Forelimb muscle (tissue), 1 donor: Measurements from ENCODE around the gene SPAG7. TPM values are rescaled to one million over a fixed set of nuclear protein-coding genes. Genes with fewer than 3 reads are reported as not detected.

ENCODE experiments used
- DNase-seq: peaks from one replicate; pipeline ENCODE4 v3.0.0-alpha.2; 2013; ENCODE audit warnings: low read depth
- polyA plus RNA-seq: library from polyadenylated mRNA; unstranded; fragments of 120-200 nt; gene quantifications from one replicate; pipeline ENCODE4 v1.2.1, GENCODE V29; 2013; ENCODE audit not compliant: insufficient read length

SPAG7 gene, protein sequence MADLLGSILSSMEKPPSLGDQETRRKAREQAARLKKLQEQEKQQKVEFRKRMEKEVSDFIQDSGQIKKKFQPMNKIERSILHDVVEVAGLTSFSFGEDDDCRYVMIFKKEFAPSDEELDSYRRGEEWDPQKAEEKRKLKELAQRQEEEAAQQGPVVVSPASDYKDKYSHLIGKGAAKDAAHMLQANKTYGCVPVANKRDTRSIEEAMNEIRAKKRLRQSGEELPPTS
- polyA plus RNA-seq: 90.2 TPM

DNA sequence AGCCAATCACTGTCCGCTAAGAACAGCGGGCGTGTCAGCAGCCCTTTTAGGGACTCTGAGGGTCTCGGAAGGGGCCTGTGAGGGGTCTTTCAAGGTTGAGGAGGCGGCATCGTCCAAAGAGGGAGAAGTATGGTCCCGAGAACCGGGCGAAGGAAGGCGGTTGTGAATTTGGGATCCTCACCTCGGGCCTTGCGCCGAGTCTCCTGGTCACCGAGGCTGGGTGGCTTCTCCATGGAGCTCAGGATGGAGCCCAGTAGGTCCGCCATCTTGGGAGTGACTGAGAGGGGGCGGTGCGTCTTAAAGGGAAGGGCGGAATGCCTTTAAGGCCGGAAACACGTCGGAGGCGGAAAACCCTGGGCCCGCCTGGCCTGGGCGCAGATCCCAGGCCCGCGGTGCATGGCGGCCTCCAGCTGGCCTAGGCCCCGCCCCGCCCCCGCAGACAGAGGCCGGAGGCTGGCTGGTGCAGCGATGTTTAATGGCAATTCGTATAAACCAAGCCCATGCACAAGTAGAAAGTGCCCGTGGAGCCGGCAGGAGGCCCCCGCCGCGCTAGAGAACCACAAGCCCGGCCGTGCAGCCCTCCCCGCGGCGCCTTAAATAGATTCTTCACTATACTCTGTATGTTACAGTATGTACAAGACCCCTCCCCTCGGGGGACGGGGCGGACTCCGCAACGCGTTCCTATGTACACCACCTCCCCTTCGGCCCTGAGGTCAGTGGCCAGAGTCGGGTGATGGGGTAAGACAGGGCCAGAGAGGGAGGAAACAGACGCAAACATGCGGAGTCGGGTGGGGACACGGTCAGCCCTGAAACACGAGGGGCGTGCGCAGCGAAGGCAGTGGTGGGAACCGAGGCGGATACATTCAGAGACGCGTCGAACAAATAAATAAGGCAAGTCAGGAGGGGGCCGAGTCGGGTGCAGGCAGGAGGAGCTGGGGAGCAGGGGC lies at the start of gene SPAG7:
SPAG7 (minus strand) TSS at position 279 of the 947 bp plus-strand sequence; CDS start at position 266, 13 bp downstream.
- peak; percentile 87 for DNase-seq

DNA sequence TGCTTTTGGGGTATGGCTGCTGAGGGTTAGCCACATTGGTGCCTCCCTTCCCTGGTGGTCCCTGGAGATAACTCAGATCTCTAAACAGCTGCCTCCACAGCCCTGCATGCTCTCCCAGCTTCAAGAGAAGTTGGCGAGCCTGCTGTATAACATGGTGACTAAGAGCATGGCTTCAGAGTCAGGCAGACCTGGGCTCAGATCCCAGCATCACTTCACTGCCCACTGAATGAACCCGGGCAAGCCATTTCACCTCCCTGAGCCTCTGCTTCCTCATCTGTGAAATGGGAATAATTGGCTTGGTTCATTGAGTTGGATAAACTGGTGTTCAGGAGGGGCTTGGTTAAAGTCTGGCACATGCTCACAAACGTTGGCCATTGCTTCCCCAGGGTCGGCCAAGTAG lies 46.7 kb upstream of the SPAG7 start:
- no peak for DNase-seq

DNA sequence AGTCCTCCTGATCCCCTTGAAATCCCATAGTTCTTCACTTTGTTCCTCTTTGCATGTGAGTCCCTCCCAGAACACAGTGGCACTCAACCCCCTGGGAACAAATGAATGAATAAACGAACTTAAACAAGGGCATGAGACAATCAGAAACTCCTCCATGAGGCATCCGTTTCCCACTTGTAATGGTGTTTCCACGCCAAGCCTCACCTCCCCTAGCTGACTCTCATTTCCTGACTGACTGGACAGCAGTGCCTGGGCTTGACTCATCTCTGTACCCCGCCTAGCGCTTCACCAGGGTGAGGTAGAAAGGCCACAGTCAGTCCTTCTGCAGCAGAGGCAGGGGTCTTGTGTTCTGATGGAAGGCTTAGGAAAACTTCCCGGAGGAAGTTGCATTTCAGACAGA lies 44.3 kb upstream of the SPAG7 start:
- no peak for DNase-seq

DNA sequence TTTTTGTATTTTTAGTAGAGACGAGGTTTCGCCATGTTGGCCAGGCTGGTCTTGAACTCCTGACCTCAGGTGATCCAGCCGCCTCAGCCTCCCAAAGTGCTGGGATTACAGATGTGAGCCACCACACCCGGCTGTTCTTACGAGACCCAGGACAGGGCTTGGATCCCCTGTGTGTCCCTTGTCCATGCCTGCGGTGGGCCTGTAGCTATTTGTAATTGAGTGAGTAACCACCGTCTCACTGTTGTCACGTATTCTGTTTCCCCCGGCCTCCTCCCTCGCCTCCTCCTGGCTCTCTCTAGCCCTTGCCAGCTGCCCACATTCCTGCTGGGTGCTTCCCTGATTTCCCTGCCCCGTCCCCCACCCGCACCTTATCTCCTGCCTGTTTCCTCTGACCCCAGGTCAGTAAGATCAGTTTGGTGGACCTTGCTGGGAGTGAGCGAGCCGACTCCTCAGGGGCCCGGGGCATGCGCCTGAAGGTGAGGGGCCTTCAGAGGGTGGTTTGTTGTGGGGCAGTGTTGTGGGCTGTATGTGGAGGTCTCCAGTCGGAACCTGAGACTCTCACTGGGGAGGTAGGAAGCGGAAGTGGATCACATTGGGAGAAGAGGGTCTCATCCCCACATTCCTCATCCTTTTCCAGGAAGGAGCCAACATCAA lies 35.7 kb upstream of the SPAG7 start:
- no peak for DNase-seq

DNA sequence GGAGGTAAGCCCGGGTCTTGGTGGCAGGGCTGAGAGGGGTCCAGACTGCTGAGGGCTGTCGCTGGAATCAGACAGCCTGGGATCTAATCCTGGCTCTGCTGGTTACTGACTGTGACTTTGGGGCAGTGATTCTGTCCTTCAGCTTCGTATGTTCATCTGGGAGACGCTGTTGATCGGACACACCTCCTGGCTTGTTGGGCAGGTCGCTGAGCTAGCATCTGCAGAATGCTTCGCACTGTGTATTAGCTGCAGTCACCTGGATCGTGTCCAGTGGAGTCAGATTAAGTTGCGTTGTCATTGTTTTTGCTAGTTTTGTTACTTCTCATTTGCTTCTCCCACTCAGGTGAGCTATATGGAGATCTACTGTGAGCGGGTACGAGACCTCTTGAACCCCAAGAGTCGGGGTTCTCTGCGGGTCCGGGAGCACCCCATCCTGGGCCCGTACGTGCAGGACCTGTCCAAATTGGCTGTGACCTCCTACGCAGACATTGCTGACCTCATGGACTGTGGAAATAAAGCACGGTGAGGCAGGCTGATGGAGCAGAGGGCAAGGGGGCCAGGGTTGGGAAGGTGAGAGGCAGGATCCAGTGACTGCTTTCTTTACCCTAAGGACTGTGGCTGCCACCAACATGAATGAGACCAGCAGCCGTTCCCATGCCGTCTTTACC lies 34.6 kb upstream of the SPAG7 start:
- no peak for DNase-seq

DNA sequence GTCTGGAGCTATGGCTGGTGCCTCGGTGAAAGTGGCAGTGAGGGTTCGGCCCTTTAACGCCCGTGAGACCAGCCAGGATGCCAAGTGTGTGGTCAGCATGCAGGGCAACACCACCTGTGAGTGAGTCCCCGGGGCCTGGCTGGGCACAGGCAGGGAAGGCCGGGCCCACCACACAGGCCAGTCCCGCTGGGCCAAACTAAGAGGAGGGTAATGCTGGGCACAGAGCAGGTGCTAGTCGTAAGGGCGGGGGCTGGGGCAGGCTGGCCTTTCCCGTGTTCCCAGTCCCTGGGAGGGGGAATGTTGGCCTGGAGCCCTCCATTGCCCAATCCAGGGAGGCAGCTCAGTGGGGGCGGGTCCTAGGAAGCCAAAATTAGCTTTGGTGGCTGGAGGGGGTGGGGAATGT lies 32.6 kb upstream of the SPAG7 start:
- DNase-seq: no peak

DNA sequence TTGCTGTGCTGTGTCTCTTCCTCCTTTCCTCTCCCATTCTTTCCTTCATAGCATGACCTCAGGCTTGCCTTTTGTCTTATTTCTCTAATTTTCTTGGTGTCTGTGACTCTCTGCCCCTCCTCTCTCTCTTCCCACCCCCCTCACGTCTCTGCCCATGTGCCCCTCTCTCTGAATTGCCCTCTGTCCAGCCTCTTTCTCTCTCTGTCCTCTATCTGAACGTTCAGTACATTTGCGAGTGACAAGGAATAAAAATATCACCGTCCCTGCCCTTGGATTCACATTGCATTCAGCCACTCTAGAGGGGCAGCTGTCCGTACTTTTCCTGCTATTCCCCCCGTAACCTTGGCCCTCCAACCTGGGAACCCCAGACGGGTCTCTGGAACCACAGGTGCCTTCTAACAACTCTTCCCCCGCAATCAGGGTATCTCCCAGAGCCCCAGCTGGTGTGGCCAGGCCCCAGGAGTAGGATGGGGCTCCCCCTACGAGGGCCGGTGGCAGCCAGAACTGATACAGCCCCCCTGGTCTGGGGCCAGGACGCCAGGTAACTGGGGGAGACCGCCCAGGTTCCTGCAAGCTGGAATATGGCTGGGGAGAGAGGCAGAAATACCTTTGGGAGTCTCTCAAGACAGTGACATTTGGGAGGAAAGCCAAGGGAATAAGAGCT lies 31.9 kb upstream of the SPAG7 start:
- no peak for DNase-seq

DNA sequence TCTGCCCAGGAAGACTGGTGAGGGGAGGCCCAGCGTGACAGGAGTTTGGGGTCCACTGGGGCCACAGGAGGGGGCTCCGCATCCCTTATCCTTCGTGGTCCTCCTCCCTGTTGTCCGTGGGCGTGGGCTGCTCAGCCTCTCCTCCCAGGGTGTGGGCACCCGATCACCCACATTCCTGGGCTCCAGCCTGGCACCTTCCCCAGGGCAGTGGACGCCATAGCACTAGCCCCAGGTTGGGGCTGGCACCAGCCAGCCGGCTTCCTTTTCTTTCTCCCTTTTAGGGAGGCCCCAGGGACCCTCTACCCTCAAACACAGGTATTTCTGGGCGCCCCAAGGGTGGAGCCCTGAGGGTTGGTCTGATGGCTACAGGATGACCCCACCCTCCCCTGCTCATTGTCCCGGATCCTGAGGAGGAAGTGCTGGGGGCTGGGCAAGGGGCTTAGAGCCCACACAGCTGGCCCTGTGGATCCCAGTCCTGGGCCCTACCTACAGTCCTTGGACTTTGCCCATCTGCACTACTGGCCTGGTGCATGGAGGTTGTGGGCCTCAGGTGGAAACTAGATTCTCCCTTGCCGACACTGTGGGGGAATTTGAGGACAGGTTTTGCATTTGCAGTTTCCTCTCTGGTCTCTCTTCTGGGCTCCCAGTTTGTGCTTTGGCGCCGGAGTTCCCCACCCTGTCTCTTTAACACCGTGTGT lies 31.3 kb upstream of the SPAG7 start:
- DNase-seq: no peak

DNA sequence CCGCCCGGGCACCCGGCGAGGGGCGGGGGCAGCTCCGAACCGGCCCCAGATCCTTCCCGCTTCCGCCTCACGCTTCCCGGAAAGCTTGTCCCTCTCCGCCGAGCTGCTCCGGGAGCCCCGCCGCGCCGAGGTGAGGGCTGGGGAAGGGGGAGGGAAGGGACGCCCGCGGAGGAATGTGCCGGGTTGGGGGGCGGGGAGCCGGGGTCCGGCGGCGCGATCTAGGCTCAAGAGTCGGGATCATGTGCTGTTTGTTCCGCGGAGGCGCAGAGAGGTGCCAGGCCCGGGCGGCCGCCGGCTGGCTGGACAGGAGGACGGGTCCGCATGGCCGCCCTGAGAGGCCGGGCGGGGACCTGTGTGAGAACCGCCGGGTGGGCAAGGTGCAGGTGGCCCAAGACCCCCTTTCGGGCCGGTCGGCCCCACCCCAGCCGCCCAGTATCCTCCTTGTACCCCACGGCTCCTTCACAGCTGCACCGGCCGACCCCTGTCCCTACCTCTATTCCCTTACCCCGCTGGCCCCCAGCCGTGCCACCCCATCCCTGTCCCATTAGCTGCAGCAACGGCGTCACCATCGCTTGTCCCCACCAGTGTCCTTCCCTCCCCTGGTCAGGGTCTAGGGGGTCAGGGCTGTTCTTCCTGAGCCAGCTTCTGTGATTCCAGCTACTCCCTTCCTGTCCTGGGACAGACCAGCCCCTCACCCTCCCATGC lies 30.6 kb upstream of the SPAG7 start:
- DNase-seq: no peak

DNA sequence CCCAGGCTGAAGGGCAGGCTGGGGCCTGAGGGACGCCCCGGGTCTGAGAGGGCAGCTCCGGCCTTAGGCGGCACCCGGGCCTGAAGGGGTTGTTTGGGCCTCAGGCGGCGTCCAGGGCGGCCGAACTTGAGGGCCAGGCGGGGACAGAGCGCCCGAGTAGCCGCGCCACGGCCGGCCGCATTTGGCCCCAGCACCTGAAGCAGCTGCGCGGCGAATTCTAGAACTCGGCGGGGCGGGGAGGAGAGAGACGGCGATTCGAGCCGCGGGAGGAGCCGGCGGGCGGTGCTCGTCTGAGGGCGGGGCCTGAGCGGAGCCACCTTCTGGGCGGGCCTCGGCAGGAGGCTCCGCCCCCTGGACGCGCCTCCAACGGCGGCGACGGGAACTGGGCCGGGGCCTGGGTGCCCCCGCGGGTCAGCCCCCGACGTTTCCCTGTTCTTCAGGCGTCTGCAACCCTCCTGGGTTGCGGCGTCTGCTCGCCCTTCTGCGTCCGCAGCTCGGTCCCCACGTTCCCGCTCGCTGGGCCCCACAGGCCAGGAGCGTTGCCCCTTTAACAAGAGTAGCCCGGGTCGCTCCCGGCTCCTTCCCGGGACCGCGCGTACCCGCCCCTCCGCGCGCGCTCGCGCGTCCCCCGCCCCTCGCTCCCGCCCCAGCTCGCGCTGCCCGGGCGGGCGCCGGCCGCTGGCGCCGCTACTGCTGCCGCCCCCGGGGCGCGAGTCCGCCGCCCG lies 29.8 kb upstream of the SPAG7 start, which contains the start of the genes INCA1 and KIF1C:
INCA1 (minus strand) TSS at position 221 of the 725 bp plus-strand sequence. CDS start 3,085 bp downstream, outside the sequence.
KIF1C (plus strand) TSS at position 649 of the 725 bp plus-strand sequence. CDS start 2,297 bp downstream, outside the sequence.
- peak; percentile 74 for DNase-seq

DNA sequence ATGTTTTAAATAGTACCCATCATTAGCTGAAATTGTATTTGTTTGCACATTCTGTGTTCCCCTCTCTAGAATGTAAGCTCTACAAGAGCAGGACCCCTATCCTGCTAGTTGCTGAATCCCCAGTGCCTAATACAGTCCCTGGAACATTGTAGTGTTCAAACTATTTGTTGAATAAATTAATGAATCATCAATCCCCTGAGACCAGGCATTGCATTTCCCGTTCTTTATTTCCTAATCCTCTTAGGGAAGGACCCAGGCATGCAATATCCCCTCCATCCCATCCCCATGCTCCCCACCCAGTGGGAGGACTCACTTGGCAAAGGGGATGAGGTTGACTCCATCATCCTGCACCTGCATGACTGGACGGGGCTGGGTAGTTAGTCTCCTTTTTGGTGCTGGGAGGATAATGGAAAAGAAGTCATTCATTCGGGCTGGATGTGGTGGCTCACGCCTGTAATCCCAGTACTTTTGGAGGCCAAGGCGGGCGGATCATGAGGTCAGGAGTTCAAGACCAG lies 26.5 kb upstream of the SPAG7 start:
- no peak for DNase-seq

DNA sequence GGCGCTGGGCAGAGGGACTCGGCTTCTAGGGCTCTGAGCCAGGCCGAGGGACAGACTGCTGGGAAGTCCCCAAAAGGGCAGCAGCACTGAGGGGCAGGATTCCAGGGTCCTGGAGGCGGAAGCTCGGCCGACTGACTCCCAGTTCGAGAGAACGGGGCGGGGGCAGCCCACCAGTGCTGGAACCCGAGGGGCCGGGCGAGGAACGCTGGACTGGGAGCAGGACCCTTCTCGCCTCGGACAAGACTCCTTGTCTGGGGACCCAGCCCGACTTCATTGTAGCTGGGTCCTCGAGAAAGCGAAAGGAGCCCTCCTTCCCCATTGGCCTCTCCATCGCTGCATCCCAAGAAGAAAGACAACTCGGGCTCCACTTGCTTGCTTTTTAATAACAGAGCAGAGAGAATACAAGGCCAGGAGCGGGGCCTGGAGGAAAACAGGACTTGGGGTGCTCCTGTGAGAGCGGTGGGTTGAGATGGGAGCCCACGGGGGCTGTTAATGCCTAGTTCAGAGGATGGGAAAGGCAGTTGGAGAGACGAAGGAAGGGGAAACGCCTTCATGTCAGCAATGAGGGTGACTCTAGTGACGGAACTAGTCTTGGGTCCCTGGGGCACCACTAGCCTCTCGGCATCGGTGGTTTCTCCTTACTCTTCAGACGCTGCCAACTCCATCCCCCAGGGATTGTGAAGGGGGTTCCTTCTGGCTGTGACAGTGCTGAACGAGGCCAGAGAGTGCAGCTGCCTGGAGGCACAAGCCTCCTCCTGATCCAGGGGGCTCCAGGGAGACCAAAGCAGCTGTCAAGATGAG lies 20.4 kb upstream of the SPAG7 start:
- no peak for DNase-seq

DNA sequence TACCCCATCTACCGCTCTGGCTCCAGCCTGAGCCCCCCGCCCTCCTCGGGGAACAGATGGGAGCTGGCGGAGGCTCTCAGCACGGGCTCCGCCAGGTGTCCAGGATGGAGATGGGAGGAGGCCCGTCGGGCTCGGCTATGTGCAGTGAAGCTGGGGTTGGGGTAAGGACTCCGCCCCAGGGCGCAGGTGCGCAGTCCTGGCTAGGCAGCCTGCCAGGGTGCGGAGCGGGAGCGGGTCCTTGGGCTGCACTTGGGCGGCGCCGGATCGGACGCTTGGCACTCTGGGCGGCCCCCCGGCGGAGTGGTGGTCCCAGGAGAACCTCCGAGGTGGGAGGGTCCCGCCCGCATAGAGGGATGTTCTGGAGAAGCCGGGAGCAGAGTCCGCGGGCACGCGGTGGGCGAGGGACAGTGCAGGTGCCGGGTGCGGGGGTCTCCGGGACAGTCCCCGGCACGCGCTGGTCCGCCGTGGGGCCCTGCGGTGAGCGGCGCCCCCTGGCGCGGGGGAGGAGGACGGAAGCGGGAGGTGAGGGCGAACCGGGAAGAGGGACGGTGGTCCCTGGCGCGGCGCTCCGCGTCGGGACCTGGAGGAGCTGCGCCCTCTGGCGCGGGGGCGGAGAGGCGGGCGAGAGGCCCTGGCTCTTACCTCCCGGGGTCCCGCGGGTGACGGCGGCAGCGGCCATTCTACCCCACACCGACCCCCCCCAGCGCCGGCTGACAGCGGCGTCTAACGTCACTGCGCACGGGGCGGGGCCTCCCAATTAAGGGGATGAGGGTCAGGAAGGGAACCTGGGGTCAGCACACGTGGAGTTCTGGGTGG lies 19.5 kb upstream of the SPAG7 start, which contains the start of gene CAMTA2:
CAMTA2 (minus strand) TSS at position 725 of the 816 bp plus-strand sequence. CDS start 1,453 bp downstream, outside the sequence.
- DNase-seq: no peak

DNA sequence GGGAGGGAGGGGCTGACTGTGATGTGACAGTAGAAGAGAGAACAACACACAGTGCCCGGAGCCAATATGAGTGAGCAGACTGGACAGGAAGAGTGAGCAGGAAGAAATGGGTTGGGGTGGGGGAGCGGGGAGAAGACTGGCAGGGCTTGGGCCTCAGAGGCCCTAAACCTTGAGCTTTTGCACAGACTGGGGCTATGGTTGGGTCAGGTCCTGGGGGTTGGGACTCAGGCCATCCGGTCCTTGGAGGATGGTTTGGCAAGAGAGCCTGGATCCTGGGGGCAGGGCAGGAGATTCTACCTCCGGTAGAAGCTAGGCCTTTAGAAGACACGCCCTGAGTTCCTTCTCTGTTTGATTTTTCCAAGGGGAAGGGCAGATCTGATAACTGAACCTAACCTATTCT lies 18.8 kb upstream of the SPAG7 start:
- no peak for DNase-seq

DNA sequence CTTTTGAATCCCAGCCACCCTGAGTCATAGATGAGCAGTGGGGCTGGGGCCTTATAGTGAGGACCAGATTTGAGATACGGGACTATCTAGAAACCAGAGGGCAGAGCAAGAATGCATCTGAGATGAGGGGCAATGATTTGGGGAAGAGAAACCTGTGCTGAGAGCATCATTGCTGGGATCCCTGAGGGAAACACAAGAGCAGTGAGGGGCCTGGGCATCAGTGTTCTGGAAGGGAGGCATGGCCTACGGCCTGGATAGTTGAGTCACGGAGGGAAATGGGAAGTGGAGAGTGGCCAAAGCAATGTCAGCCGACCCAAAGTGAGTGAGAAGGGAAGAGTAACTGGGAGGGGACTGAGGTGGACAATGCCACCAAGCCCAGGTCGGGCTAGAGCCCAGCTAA lies 14.7 kb upstream of the SPAG7 start:
- no peak for DNase-seq

DNA sequence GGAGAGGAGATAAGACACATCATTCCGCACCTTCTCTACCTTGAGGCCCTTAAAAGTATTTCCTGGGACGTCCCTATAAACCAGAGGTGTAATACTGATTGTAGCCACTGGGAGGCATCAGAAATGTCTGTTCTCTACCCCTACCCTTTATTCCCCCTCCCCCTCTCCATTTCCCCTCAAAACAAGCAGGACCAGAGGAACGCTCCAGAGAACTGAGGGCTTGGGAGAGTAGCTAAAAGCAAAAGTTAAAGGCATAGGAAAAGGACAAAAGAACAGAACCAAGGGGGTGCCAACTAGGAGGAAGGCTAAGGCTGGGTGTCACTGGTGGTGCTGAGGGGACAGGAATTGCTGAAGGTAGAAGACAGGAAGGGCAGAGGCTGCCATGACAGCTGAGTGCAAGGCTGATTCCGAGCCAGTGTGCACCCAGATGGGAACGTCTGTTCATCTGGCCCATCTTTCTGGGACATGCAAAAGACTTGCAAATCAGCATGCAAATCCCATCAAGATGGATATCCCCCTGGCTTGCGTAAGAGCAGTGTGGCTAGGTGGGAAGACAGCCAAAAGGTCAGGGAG lies 13.1 kb upstream of the SPAG7 start:
- no peak for DNase-seq

DNA sequence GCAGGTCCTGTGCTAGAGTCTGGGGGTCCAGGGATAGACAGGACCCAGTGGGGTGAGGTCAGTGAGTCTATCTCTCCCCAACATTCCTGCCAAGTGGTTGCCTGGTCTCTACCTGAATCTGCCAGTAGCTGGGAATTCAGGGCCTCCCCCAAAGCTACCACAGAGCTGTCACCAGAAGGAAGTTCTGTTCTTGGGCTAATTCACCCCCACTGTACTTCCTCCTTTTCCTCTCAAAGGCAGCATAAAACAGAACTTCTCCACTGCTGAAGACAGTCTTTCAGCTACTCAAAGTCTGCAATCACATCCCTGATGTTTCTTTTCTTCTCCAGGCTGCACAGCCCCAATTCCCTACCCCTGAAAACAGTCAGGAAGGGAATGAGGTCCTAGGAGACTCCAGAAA lies 11.1 kb upstream of the SPAG7 start:
- DNase-seq: no peak
